GM18498 (cell line): Measurements from ENCODE around the gene NT5C1B.
A peak's percentile ranks its signal among the peaks of the same experiment; 100 is the strongest.

ENCODE experiments used
- ATAC-seq: cut with Tn5 transposase; IDR thresholded peaks from one replicate; pipeline ENCODE4 v1.9.1; 2021; ENCODE audit warnings: mild to moderate bottlenecking, moderate library complexity; ENCODE audit not compliant: unreplicated experiment

Gene NT5C1B

DNA sequence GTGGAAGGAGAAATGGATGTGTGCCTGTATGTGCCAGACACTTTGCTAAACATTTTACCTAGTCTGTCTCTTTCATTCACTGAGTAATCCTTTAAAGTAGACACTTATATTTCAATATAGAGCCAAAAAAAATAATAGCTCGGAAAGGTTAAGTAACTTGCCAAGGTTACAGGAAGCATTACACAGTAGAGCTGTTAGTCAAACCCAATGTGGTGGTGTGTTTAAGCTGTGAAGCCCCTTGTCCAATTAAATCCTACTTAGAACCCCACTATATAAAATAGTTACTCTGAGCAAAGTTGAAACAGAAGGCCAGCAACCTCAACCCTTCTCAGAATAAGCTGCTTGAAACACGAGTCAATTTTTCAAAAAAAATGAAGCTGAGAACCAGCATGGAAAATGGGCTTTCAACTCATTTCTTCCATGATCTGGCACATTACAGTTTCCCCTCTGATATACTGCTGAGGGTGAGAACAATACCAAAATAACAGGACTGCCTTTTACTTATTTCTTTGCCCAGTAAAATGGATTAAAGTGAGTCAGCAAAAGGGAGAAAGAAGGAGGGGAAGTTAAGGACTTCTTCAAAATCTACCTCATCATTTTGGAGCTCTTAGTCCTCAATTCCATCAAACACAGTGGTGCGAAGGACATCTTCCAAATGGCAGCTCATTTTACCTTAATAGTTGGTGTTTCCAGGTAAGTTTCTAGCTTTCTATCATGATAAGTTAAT, 36.9 kb downstream of the NT5C1B start:
- no peak for ATAC-seq

DNA sequence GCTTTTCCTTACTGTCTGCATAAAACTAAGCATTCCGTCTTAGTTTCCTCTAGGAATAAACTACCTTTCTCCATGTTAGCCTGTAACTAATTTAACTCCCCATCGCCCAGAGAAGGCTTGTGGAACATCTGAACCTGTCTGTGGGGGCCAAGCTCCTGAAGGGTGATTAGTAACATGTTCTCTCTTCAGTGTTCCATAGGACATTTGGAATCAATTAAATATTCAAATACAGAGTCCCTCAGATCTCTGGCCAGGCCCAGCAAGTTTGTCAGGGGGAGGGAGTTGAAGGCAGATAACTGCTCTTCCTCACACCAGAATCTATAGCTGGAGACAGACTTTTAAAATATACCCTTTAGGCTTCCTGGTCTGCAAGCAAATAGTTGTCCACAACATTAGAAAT, 37.7 kb downstream of the NT5C1B start:
- no peak for ATAC-seq

DNA sequence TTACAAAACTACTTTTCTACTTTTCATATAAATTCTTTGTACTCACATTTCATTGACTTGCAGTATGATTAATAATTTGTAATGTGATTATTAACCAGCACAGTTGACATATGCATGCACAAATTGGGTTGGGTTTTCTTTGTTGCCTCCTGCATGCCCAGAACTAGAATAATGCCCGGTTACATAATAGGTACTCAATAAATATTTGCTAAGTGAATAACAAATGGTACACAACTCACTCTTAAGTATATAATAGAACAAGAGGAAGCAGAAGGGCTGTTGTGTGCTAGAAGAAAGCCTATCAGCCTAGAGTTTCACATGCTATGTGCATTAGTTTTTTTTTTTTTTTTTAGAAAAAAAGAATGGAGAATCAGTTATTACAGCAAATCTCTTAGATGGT, 38.2 kb downstream of the NT5C1B start:
- no peak for ATAC-seq

DNA sequence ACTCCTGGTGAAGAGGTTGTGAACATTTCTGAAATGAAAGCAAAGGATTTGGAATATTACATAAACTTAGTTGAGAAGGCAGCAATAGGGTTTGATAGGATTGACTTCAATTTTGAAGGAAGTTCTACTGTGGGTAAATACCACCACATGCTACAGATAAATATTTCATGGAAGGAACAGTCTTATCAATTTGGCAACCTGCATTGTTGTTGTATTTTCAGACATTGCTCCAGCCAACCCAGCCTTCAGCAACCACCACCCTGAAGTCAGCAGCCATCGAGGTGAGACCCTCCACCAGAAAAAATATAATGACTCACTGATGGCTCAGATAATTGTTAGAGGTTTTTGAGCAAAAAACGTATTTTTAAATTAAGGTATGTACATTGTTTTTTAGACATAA, 38.9 kb downstream of the NT5C1B start:
- ATAC-seq, result no peak

DNA sequence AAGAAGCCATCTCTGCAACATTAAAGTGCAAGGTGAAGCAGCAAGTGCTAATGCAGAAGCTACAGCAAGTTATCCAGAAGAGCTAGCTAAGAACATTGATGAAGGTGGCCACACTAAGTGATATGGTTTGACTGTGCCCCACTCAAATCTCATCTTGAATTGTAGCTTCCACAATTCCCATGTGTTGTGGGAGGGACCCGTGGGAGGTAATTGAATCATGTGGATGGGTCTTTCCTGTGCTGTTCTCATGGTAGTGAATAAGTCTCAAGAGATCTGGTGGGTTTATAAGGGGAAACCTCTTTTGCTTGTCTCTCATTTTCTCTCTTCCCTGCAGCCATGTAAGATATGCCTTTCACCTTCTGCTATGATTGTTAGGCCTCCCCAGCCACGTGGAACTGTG, 40.3 kb downstream of the NT5C1B start:
- no peak for ATAC-seq

DNA sequence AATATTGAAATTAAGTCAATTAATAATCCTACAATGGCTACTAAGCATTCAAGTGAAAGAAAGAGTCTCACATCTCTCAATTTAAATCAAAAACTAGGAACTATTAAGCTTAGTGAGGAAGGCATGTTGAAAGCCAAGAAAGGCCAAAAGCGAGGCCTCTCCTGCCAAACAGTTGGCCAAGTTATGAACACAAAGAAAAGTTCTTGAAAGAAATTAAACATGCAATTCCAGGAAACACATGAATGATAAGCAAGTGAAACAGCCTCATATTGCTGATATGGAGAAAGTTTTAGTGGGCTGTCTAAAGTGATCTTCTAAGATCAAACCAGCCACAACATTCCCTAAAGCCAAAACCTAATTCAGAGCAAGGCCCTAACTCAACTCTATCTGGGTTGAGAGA, 40.7 kb downstream of the NT5C1B start:
- no peak for ATAC-seq

DNA sequence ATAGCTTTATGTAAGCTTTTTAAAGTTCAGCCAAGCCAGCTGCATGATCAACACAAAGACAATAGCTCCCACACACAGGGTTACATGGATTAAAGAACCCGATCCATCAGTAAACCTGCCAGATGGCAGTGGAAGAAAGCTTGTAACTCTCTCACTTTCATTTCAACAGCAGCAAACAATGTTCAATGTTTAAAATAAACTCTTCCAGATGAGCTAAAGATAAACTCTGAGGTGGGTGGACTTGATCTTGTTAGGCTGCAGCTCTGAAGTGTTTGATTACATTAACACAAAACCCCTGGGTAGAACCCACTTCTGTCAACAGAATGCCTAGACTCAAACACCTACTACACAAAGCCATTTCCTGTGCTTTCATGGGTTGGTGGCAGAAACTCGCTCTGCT, 42.8 kb downstream of the NT5C1B start:
- ATAC-seq, result no peak

DNA sequence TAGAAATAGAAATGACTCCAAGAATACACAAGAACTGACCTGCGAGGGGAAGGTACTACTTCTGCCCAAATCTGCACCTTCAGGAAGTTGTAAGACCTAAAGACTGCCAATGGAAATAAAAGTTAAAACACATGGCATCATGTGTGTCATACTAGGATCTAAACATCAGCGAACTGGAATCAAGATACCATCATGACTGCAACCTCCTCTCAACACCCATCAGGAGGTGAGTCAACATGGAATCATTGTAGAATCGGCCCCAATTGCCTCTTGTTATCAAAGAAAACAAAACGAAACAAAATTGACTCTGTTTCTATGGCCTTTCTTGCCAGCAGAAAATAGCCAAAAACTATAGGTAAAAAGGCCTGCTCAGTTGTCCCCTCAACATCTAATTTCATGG, 44.0 kb downstream of the NT5C1B start:
- ATAC-seq, result no peak

DNA sequence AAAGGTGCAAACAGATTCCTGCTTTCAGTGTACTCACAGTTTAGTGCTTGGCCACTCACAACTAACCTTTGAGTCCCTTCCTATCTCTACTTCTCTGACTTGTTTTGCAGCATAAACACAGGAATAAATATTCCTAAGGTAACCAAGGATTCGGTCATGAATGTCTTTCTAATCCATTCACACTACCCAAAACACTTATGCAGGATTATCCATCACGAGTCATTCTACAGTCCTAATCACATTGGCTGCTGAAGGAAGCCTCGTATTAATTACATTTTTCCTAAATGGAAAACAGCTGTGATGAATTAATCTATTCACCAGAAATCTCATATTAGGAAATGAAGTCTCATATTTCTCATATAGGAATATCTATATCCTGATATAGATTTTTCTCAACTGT, 45.2 kb downstream of the NT5C1B start:
- no peak for ATAC-seq

DNA sequence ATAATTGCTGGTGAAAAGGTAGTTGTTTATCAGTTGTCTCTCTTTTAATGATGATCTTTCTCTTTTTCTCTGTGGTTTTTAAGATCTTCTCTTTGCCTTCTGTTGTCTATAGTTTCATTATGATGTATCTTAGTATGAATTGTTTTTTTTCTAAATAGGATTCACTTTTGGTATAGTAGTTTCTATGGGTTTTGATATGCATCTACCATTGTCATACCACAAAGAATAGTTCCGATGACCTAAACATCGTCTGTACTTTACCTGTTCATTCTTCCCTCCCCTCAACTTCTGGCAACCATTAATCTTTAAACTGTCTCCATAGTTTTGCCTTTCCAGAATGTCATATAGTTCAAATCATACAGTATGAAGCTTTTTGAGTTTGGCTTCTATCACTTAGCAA, 48.5 kb downstream of the NT5C1B start:
- no peak for ATAC-seq

DNA sequence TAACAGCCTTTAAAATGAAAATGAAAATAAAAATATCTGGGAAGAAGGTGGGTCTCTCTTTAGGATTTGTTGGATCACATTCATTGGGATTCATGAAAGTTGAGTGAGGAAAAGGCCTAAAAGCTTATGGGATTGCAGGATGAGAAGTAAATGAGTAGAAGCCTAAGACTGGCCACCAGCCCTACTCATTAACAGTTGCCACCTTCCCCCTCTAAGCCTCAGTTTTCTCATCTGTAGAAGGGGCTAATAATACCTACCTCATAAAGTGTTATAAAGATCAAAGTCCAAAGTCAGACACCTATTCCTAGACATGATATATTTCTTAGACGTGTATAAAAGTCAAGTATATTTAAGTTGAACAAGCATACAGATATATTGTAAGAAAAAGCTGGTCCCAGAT, 52.7 kb downstream of the NT5C1B start:
- ATAC-seq, result no peak

DNA sequence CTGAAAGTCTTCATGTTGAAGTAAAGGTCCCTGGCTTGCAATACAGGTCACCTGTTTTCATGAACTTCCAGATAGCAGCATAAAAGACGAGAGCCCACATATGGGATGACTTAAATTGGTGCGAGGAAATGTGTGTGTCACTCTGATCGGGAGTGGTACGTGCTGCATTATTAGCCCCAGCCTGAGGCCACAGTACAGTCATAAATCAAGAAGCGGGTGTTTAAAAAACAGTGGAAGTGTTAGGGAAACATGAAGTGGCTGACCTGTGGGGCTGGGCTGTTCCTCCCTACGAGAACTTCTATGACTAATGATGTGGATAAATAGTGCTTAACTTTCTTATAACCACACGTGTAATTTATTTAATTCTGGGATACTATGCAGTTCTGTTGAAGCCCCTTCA, 53.3 kb downstream of the NT5C1B start:
- no peak for ATAC-seq

DNA sequence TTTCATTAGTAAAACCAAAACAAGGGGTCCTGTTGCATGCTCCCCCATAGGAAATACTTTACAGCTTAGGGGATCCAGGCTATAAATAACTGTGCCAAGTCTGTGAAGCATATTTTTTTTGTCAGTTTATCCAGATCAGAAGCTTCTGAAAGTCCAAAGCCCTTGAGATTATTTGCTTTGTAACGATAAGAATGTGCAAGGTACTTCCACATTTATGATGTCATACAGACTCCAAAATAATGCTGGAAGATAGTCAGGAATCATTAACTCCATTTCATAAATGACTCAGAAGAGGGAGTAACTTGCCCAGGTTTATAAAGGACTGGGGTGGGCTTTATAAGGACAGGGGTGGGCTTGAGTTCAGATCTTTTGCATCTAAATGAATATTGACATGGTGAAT, 58.2 kb downstream of the NT5C1B start:
- no peak for ATAC-seq

DNA sequence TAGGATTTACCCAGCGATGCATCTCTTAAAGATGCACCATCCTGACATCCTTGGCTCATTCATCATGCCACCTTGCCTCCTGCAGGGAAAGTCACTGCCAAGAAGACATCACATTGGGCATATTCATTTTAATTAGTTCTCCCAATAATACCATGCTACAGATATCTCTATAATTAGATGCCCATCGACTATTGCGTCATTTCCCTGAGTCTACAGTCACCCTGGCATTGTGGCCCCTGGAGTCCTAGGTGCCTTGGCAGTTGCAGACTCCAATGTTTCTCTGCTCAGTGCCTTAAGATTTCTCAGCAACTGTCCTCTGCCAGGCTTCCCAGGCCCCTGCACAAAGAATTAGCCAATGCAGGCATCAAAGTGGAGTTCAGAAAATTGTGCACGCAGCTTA, 61.5 kb downstream of the NT5C1B start:
- no peak for ATAC-seq

DNA sequence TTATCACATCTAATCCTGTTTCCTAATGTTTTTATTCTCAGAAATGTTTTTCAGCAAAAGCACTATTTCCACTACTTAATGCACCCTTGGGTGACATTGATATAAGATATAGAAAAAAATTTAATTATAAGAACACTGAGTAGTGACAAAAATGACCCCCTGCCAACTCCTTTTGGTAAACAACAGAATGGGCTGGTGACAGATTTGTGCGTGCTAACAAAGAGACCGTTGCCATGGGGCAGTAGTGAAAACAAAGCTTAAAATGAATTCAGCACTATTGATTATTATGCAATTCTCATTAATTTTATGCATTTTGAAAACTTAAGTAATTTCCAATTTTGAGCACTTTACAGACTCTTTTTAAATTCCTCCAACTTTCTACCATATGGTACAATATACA, 62.0 kb downstream of the NT5C1B start:
- ATAC-seq, result no peak

DNA sequence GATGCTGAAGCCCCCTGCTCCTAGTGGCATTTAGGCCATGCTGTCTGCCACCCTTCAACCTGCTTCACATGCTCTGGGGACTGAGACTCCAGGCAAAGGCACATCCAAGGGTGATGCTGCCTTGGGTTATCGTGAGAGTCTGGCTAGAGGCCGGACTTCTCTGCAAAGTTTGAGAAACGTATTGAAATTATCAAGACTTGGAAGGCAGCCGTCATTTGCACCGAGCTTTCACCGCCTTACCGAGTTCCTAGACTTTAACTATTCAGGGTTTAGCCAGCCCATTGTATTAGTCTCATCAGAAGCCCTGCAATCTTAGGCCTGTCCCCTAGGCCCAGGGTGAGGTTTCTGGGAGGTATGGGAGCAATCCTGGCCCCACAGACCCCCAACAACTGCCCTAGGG, 62.9 kb downstream of the NT5C1B start:
- ATAC-seq, result no peak

DNA sequence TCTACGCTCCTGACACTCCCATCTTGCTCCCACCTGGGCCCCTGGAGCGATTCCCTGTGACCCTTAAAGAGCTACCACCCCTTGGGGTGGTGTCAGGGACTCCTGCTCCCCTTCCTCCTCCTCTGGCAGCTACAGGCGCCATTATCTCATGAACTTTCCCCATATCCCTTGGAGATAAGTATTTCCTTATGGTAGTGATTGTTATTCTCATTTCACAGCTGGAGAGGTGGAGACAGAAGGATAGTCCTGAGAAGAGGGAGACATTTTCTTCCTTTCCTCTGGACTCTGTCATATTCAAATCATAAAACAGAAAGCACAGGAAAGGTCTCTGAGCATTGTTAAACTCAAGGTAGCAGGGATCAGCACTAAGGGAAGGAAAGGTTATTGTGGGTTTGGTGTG, 63.5 kb downstream of the NT5C1B start:
- ATAC-seq, result no peak

DNA sequence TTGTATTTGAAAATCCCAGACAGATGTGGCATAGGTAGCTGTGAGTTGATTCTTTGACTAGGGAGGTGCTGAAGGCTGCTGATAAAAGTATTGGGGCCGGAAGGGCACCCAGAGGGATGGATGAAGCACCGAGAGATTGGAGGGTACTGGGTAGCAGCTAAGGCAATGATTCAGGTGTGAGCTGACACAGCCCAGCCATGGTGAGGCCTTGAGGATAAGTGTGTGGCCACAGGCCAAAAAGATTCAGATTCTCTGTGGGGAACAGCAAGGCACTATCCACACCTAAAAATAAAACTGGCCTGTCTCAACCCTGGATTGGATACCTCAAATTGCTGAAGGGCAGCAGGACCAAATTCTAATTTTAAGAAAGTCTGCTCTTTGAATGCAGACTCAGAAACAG, 64.1 kb downstream of the NT5C1B start:
- no peak for ATAC-seq

DNA sequence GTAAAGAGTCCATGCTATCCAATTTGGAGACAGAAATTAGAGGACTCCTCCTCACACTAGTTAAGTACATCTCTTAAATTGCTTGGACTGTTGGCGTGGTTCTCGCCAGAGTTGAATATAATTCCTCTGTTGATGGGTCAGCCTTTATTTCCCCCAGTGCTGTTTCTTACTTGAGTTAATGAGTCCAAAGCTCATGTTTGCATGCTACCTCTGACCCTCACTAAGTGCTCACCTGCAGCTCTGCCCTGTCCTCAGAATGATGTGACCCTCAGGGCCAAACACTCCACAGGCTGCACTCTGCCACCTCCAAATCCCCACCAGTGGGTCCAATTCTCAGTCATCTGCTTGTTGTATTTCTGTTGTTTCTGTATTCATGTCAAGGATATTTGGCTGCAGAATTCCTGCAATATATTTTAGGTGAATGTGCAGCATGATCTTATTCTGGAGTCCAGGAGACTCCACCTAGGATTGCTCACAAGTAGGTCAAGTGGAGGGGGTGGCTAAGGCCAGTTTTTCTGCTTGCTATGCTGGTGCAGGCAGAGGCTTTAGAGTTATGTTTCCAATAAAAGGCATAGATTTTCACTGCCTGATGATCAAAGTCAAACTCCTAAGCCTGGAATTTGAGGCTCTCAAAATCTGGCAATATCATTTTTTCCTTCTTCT, 66.8 kb downstream of the NT5C1B start:
- ATAC-seq, result no peak

DNA sequence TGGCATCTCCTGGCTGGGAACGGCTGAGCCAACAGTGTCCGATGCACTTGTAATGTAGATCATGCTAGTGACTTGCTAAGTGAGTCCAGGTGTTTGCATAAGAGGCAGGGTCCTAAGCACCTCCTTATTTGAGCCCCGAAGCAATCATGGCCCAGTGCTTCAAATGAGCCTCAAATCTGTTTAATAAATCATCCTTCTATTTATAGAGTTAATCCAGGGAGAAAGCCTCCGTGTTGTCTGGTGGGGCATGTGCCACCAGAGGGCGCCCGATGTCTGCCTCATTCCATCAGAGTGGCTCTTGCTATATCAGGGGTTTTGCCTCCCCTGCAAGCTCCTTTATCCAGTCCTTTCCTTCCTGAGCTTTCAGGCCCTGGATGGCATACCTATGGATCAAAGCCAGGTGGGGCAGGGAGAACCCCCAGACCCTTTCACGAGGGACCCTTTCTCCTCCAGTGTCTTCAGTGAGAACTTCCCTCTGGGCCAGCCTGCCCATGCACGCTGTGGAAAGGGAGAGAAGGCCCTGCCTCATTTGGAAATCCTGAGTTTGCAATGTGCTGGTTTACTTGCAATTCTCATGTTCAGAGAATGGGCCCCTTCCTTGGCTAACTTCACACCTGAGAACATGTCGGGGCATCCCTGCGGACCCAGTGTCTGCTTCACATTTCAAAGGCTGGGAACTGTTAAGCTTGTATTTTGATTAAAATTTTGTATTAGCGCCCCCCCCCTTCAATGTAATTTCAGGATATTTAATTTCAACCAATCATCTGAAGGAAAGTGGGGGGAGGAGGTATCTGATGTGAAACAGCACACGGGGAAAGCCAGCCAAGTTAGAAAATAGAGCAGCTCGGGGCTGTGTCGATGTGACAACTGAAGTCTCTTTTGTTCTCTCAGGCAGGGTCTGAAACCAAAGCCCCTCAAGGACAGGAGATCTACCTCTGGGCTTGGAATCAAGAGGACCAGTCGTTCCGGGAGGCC, 68.6 kb downstream of the NT5C1B start:
- peak; percentile 87 for ATAC-seq

DNA sequence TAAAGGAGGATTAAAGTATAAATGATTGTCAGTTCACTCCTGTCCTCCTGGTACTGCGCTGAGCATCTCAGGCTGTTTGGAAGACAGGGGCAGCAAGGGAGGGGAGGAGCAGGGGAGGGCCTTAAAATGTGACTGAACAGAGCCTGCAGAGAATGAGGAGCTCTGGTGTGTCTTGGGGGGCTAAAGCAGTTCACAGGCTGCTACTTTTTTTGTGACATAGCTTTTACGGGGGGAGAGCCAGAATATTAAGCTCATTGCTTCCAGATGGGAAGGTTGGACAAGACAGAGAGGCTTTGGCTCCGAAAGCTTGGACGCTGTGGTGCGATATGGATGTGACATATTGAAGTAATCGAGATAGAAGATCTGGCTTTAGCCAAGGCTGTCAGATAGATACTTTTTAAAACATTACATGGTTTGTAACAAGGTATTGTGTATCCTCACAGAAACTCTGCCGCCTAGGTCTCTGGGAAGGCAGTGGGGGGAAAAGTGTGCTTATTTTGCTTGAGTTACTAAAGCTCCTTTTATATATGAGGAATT, 69.4 kb downstream of the NT5C1B start:
- no peak for ATAC-seq
